ENCODE data around the gene CTSW.
A peak's percentile ranks its signal among the peaks of the same experiment; 100 is the strongest.

The CTSW gene

DNA sequence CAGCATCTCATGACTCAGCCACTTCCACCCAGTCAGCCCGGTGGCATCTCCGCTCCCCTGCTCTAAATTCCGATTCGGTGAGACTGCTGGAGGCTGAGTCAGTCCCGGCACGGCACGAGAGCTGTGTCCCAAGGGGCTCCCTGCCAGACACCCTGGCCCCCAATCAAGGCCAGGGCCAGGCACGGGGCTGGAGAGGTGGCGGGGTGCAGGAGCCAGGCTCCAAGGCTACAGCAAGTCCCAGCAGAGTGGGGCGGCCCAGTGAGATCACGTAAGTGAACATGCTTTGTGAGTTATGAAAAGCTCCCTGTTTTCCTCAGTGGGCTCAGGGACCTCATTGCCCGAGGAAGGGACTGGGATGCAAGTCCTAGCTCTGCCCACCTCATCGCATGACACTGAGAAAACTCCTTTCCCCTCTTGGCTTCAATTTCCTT, 36.2 kb downstream of the CTSW start (continued):
- TF ChIP-seq, protein P1, sequence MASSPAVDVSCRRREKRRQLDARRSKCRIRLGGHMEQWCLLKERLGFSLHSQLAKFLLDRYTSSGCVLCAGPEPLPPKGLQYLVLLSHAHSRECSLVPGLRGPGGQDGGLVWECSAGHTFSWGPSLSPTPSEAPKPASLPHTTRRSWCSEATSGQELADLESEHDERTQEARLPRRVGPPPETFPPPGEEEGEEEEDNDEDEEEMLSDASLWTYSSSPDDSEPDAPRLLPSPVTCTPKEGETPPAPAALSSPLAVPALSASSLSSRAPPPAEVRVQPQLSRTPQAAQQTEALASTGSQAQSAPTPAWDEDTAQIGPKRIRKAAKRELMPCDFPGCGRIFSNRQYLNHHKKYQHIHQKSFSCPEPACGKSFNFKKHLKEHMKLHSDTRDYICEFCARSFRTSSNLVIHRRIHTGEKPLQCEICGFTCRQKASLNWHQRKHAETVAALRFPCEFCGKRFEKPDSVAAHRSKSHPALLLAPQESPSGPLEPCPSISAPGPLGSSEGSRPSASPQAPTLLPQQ (tag by site-specific recombination; IDR thresholded peaks at IDR 0.05), result 0 out of 2 replicates have a peak, but pooled peaks have one; percentile 34
- TF ChIP-seq GLIS2 (tag by site-specific recombination; IDR thresholded peaks at IDR 0.05) (peak; percentile 83), ZNF366 (tag by site-specific recombination; conservative IDR thresholded peaks at IDR 0.05) (peak; percentile 51), ZSCAN30 (tag by site-specific recombination; IDR thresholded peaks at IDR 0.05) (no peak), OSR2 (tag by site-specific recombination; IDR thresholded peaks at IDR 0.05) (0 out of 2 replicates have a peak, but pooled peaks have one; percentile 25), SP3 (tag by site-specific recombination; IDR thresholded peaks at IDR 0.05) (0 out of 2 replicates have a peak, but pooled peaks have one; percentile 36), ZBTB21 (tag by site-specific recombination; IDR thresholded peaks at IDR 0.05) (0 out of 2 replicates have a peak, but pooled peaks have one; percentile 56), ZBTB48 (tag by site-specific recombination; IDR thresholded peaks at IDR 0.05) (peak; percentile 64), ZNF629 (tag by site-specific recombination; IDR thresholded peaks at IDR 0.05) (peak; percentile 87), ZNF621 (tag by site-specific recombination; IDR thresholded peaks at IDR 0.05) (no peak), ZEB2 (tag by site-specific recombination; IDR thresholded peaks at IDR 0.05) (peak; percentile 95), KLF8 (tag by site-specific recombination; IDR thresholded peaks at IDR 0.05) (peak; percentile 77), ZNF600 (tag by site-specific recombination; IDR thresholded peaks at IDR 0.05) (peak; percentile 52), ZNF24 (tag by site-specific recombination; IDR thresholded peaks at IDR 0.05) (0 out of 2 replicates have a peak, but pooled peaks have one; percentile 38), GLIS1 (tag by site-specific recombination; IDR thresholded peaks at IDR 0.05) (peak; percentile 75), ZBTB17 (tag by site-specific recombination; IDR thresholded peaks at IDR 0.05) (peak; percentile 54), ZBTB20 (tag by site-specific recombination; IDR thresholded peaks at IDR 0.05) (peak; percentile 47; the same call in 1 of the 2 replicates), ZBTB8A (tag by site-specific recombination; IDR thresholded peaks at IDR 0.05) (peak; percentile 32; the same call in 1 of the 2 replicates)
- TF ChIP-seq, protein P2, sequence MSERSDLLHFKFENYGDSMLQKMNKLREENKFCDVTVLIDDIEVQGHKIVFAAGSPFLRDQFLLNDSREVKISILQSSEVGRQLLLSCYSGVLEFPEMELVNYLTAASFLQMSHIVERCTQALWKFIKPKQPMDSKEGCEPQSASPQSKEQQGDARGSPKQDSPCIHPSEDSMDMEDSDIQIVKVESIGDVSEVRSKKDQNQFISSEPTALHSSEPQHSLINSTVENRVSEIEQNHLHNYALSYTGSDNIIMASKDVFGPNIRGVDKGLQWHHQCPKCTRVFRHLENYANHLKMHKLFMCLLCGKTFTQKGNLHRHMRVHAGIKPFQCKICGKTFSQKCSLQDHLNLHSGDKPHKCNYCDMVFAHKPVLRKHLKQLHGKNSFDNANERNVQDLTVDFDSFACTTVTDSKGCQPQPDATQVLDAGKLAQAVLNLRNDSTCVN (tag by site-specific recombination; optimal IDR thresholded peaks at IDR 0.05), result peak; percentile 29
- TF ChIP-seq, protein P3, sequence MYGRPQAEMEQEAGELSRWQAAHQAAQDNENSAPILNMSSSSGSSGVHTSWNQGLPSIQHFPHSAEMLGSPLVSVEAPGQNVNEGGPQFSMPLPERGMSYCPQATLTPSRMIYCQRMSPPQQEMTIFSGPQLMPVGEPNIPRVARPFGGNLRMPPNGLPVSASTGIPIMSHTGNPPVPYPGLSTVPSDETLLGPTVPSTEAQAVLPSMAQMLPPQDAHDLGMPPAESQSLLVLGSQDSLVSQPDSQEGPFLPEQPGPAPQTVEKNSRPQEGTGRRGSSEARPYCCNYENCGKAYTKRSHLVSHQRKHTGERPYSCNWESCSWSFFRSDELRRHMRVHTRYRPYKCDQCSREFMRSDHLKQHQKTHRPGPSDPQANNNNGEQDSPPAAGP (tag by site-specific recombination; IDR thresholded peaks at IDR 0.05), result peak; percentile 75
- TF ChIP-seq, protein P4, sequence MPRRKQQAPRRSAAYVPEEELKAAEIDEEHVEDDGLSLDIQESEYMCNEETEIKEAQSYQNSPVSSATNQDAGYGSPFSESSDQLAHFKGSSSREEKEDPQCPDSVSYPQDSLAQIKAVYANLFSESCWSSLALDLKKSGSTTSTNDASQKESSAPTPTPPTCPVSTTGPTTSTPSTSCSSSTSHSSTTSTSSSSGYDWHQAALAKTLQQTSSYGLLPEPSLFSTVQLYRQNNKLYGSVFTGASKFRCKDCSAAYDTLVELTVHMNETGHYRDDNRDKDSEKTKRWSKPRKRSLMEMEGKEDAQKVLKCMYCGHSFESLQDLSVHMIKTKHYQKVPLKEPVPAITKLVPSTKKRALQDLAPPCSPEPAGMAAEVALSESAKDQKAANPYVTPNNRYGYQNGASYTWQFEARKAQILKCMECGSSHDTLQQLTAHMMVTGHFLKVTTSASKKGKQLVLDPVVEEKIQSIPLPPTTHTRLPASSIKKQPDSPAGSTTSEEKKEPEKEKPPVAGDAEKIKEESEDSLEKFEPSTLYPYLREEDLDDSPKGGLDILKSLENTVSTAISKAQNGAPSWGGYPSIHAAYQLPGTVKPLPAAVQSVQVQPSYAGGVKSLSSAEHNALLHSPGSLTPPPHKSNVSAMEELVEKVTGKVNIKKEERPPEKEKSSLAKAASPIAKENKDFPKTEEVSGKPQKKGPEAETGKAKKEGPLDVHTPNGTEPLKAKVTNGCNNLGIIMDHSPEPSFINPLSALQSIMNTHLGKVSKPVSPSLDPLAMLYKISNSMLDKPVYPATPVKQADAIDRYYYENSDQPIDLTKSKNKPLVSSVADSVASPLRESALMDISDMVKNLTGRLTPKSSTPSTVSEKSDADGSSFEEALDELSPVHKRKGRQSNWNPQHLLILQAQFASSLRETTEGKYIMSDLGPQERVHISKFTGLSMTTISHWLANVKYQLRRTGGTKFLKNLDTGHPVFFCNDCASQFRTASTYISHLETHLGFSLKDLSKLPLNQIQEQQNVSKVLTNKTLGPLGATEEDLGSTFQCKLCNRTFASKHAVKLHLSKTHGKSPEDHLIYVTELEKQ (tag by site-specific recombination; IDR thresholded peaks at IDR 0.05; ENCODE audit: borderline replicate concordance), result 0 out of 2 replicates have a peak, but pooled peaks have one; percentile 20
- TF ChIP-seq, protein P5, sequence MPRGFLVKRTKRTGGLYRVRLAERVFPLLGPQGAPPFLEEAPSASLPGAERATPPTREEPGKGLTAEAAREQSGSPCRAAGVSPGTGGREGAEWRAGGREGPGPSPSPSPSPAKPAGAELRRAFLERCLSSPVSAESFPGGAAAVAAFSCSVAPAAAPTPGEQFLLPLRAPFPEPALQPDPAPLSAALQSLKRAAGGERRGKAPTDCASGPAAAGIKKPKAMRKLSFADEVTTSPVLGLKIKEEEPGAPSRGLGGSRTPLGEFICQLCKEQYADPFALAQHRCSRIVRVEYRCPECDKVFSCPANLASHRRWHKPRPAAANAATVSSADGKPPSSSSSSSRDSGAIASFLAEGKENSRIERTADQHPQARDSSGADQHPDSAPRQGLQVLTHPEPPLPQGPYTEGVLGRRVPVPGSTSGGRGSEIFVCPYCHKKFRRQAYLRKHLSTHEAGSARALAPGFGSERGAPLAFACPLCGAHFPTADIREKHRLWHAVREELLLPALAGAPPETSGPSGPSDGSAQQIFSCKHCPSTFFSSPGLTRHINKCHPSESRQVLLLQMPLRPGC (tag by site-specific recombination; IDR thresholded peaks at IDR 0.05), result peak; percentile 85
- TF ChIP-seq, protein P6, sequence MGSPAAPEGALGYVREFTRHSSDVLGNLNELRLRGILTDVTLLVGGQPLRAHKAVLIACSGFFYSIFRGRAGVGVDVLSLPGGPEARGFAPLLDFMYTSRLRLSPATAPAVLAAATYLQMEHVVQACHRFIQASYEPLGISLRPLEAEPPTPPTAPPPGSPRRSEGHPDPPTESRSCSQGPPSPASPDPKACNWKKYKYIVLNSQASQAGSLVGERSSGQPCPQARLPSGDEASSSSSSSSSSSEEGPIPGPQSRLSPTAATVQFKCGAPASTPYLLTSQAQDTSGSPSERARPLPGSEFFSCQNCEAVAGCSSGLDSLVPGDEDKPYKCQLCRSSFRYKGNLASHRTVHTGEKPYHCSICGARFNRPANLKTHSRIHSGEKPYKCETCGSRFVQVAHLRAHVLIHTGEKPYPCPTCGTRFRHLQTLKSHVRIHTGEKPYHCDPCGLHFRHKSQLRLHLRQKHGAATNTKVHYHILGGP (tag by site-specific recombination; IDR thresholded peaks at IDR 0.05), result no peak
- TF ChIP-seq, protein P7, sequence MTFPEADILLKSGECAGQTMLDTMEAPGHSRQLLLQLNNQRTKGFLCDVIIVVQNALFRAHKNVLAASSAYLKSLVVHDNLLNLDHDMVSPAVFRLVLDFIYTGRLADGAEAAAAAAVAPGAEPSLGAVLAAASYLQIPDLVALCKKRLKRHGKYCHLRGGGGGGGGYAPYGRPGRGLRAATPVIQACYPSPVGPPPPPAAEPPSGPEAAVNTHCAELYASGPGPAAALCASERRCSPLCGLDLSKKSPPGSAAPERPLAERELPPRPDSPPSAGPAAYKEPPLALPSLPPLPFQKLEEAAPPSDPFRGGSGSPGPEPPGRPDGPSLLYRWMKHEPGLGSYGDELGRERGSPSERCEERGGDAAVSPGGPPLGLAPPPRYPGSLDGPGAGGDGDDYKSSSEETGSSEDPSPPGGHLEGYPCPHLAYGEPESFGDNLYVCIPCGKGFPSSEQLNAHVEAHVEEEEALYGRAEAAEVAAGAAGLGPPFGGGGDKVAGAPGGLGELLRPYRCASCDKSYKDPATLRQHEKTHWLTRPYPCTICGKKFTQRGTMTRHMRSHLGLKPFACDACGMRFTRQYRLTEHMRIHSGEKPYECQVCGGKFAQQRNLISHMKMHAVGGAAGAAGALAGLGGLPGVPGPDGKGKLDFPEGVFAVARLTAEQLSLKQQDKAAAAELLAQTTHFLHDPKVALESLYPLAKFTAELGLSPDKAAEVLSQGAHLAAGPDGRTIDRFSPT (tag by site-specific recombination; IDR thresholded peaks at IDR 0.05), result peak; percentile 70; the same call in 1 of the 2 replicates
- TF ChIP-seq, protein P8, sequence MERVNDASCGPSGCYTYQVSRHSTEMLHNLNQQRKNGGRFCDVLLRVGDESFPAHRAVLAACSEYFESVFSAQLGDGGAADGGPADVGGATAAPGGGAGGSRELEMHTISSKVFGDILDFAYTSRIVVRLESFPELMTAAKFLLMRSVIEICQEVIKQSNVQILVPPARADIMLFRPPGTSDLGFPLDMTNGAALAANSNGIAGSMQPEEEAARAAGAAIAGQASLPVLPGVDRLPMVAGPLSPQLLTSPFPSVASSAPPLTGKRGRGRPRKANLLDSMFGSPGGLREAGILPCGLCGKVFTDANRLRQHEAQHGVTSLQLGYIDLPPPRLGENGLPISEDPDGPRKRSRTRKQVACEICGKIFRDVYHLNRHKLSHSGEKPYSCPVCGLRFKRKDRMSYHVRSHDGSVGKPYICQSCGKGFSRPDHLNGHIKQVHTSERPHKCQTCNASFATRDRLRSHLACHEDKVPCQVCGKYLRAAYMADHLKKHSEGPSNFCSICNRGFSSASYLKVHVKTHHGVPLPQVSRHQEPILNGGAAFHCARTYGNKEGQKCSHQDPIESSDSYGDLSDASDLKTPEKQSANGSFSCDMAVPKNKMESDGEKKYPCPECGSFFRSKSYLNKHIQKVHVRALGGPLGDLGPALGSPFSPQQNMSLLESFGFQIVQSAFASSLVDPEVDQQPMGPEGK (tag by site-specific recombination; IDR thresholded peaks at IDR 0.05), result peak; percentile 92

Measured in HEK293 (cell line).